ENCODE data around the gene HECTD1. TPM values are rescaled to one million over a fixed set of nuclear protein-coding genes. Genes with fewer than 3 reads are reported as not detected.
"Not testable (repeated sequence)": the region's sequence is repeated elsewhere in the genome, so short reads cannot be mapped to it uniquely, and the experiment has no call there.

HECTD1 gene
- total RNA-seq (100 to 1,000 TPM; 192 to 309 TPM), polyA plus RNA-seq (ENCODE audit: insufficient read length in 2 of 2) (100 to 1,000 TPM; 118 to 120 TPM)
- long read RNA-seq, donor 1, partial matches to known transcripts = 0 of 6 reads
- long read RNA-seq, donor 1, other reads (novel, unspliced or antisense) = 0 of 6 reads
- long read RNA-seq, donor 2, full-length matches to known transcripts = 2 of 2 reads
- long read RNA-seq, donor 2, partial matches to known transcripts = 0 of 2 reads
- long read RNA-seq, donor 2, other reads (novel, unspliced or antisense) = 0 of 2 reads
- long read RNA-seq, donor 3, partial matches to known transcripts = 0 of 2 reads
- long read RNA-seq, donor 3, other reads (novel, unspliced or antisense) = 0 of 2 reads
- long read RNA-seq, donor 4, partial matches to known transcripts = 18 of 23 reads
- long read RNA-seq, donor 4, other reads (novel, unspliced or antisense) = 0 of 23 reads

DNA sequence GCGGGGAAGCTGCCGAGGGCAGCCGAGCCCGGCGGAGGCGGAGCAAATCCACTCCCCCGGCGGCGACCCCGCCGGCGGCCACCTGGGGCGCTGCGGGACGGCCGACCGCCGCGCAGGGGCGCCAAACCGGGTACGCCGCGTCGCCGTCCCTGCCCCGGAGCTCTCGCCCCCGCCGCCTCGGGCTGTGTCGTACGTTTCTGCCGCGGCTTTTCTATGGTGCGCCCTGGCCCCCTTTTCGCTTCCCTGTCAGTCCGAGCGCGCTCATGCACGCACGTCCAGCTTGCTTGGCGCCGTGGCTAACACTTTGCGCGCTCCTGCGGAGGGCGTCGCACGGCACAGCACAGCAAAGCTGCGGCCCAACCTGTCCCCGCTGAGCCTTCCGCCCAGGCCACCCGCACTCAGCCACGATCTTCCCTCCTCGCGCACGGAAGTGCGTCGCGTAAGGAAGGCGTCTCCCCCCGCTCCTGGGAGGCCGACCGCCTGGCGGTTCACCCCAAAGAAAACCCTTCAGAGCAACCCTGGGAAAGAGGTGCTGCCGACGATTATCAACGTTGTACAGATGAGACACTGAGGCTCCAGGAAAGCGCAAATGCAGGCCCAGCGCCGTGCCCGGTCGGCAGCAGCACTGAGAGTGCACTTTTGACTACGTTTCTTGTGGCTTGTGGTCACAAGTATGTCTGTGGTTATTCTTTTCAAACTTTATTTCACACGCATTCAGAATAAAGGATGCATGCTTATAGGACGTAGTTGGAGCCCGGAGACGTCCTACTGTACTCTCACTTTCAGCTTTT is at the start of gene HECTD1:
Gene HECTD1, minus strand, starts transcription at position 39 of the 791 bp plus-strand sequence. CDS start 1,857 bp downstream, outside the sequence.
- H3K27ac ChIP-seq (ENCODE audit: low read depth, low read length) = peak within 1 kb of the TSS; percentile 100
- H3K4me1 ChIP-seq (ENCODE audit: control insufficient read depth, insufficient read depth, low read length) = peaks cover 11% of the 10 kb centered on the region
- peak; percentile 72 to 96 (median 86) for DNase-seq (ENCODE audit: low read depth in 4 of 6, low spot score in 6 of 6)
- no peaks in the 10 kb centered on the region for H3K27me3 ChIP-seq (ENCODE audit: control insufficient read depth, insufficient read depth, low read length)
- under 1% methylated on average over 74 of the region's 79 CpGs for WGBS (ENCODE audit: insufficient coverage)
- no peaks in the 10 kb centered on the region for H3K9me3 ChIP-seq (ENCODE audit: control insufficient read depth, insufficient read depth, low read length)
- H3K36me3 ChIP-seq (ENCODE audit: control insufficient read depth, insufficient read depth, low read length) = no peaks in the 10 kb centered on the region
- peak within 1 kb of the TSS; percentile 76 for H3K4me3 ChIP-seq (ENCODE audit: low read depth, low read length)

DNA sequence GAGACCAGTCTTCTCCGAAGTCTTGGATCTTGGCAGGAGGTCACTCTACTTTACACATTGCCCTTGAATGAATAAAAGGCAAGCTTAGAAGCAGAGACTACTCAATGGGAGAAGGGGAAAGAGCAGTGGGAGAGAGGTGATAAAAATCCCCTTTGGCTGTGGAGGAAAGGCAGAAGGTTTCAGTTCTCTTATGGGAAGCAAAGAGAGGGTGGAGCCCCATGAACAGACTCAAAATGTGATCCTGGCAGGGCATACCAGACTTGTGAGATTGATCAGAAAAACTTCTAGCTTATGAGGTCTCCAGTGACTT is 49.6 kb upstream of the HECTD1 start:
- DNase-seq (ENCODE audit: low read depth in 4 of 6, low spot score in 6 of 6) = no peak
- no CpG with 5 or more reads among the region's 1 CpG for WGBS (ENCODE audit: insufficient coverage)
- Histone ChIP-seq H3K27ac (ENCODE audit: low read depth, low read length) (no peak overlapping the region), H3K4me3 (ENCODE audit: low read depth, low read length) (no peak overlapping the region), H3K27me3 (ENCODE audit: control insufficient read depth, insufficient read depth, low read length) (no peaks in the 10 kb centered on the region), H3K4me1 (ENCODE audit: control insufficient read depth, insufficient read depth, low read length) (peaks cover 6% of the 10 kb centered on the region), H3K36me3 (ENCODE audit: control insufficient read depth, insufficient read depth, low read length) (no peaks in the 10 kb centered on the region), H3K9me3 (ENCODE audit: control insufficient read depth, insufficient read depth, low read length) (no peaks in the 10 kb centered on the region)

DNA sequence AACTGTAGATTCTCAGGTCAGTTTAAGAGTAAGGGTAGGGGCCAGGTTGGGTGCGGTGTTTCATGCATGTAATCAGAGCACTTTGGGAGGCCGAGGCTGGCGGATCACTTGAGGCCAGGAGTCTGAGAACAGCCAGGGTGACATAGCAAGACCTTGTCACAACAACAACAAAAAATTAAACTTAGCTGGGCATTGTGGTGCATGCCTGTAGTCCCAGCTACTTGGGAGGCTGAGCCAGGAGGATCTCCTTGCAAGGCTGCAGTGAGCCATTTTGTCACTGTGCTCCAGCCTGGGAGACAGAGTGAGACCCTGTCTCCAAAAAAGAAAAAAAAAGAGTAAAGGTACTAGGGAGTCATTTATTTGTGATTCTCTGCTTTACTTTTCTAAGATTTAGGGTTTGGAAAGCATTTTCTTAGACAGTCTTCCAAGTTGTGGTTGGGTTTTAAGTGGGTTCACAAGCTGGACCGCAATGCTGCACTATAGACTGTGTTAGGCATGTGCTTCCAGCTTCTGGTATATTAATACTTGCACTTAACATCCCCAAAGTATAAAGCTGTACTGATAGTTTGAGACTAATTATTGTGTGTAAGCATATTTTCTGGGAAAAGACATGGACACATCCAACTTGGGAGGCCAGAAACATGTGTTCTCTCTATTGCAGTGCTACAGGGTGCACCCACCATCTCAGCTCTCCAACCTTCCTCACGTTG is 49.1 kb upstream of the HECTD1 start:
- Histone ChIP-seq H3K27ac (ENCODE audit: low read depth, low read length) (no peak overlapping the region), H3K4me3 (ENCODE audit: low read depth, low read length) (no peak overlapping the region), H3K4me1 (ENCODE audit: control insufficient read depth, insufficient read depth, low read length) (peaks cover 4% of the 10 kb centered on the region), H3K36me3 (ENCODE audit: control insufficient read depth, insufficient read depth, low read length) (no peaks in the 10 kb centered on the region), H3K9me3 (ENCODE audit: control insufficient read depth, insufficient read depth, low read length) (no peaks in the 10 kb centered on the region), H3K27me3 (ENCODE audit: control insufficient read depth, insufficient read depth, low read length) (no peaks in the 10 kb centered on the region)
- 100% methylated on average over 2 of the region's 5 CpGs for WGBS (ENCODE audit: insufficient coverage)
- no peak for DNase-seq (ENCODE audit: low read depth in 4 of 6, low spot score in 6 of 6)

DNA sequence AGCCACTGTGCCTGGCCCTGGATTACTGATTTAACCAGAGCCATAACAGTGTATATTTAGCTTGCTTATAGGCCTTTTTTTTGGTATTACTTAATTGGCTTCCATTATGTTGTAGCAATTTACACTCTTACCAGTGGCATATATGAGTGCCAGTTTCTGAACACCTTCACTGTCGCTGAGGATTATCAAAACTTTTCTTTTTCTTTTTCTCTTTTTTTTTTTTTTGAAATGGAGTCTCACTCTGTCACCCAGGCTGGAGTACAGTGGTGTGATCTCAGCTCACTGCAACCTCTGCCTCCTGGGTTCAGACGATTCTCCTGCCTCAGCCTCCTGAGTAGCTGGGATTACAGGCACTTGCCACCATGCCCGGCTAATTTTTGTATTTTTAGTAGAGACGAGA is 48.3 kb upstream of the HECTD1 start:
- H3K9me3 ChIP-seq (ENCODE audit: control insufficient read depth, insufficient read depth, low read length); H3K4me1 ChIP-seq (ENCODE audit: control insufficient read depth, insufficient read depth, low read length); DNase-seq (ENCODE audit: low read depth in 4 of 6, low spot score in 6 of 6); H3K4me3 ChIP-seq (ENCODE audit: low read depth, low read length); H3K36me3 ChIP-seq (ENCODE audit: control insufficient read depth, insufficient read depth, low read length); H3K27me3 ChIP-seq (ENCODE audit: control insufficient read depth, insufficient read depth, low read length); H3K27ac ChIP-seq (ENCODE audit: low read depth, low read length): not testable (repeated sequence)
- WGBS (ENCODE audit: insufficient coverage) = 100% methylated on average over 1 of the region's 4 CpGs

DNA sequence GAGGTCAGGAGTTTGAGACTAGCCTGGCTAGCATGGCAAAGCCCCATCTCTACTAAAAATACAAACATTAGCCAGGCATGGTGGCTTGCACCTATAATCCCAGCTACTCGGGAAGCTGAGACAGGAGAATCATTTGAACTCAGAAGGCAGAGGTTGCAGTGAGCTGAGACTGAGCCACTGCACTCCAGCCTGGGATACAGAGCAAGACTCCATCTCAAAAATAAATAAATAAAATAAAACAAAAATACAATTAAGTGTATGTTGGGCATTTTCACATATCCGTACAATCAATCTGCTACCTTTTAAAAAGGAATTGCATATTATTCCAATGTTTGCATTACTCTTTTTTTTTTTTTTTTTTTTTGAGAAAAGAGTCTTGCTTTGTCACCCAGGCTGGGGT is 47.7 kb upstream of the HECTD1 start:
- Histone ChIP-seq H3K4me3 (ENCODE audit: low read depth, low read length) (no peak overlapping the region), H3K27me3 (ENCODE audit: control insufficient read depth, insufficient read depth, low read length) (no peaks in the 10 kb centered on the region), H3K9me3 (ENCODE audit: control insufficient read depth, insufficient read depth, low read length) (no peaks in the 10 kb centered on the region), H3K27ac (ENCODE audit: low read depth, low read length) (no peak overlapping the region), H3K4me1 (ENCODE audit: control insufficient read depth, insufficient read depth, low read length) (no peaks in the 10 kb centered on the region), H3K36me3 (ENCODE audit: control insufficient read depth, insufficient read depth, low read length) (no peaks in the 10 kb centered on the region)
- WGBS (ENCODE audit: insufficient coverage) = 83% methylated on average over 1 of the region's 2 CpGs
- DNase-seq (ENCODE audit: low read depth in 4 of 6, low spot score in 6 of 6) = no peak

DNA sequence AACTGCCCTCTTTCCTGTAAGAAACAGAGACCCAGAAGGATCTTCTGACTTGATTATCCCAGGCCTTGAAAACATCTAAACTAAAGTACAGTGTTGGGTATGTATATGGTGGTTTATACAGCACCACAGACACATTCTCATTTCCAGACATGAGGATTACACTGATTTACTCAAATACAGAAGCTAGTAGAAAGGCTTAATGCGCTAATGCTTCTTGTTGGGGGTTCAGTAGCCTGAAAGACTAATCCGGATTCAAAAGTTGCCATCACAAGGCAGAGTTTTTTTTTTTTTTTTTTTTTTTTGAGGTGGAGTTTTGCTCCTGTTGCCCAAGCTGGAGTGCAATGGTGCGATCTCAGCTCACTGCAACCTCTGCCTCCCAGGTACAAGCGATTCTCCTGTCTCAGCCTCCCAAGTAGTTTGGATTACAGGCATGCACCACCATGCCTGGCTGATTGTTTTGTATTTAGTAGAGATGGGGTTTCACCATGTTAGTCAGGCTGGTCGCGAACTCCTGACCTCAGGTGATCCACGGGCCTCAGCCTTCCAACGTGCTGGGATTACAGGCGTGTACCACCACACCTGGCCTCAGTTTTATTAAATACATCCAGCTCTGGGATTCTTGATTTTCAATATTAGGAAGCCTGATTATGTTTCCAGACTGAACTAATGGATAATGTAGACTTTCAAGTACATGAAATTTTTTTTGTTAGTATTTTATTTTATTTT is 46.3 kb upstream of the HECTD1 start:
- no peaks in the 10 kb centered on the region for H3K9me3 ChIP-seq (ENCODE audit: control insufficient read depth, insufficient read depth, low read length)
- no peaks in the 10 kb centered on the region for H3K4me1 ChIP-seq (ENCODE audit: control insufficient read depth, insufficient read depth, low read length)
- H3K27ac ChIP-seq (ENCODE audit: low read depth, low read length) = no peak overlapping the region
- no peak for DNase-seq (ENCODE audit: low read depth in 4 of 6, low spot score in 6 of 6)
- H3K27me3 ChIP-seq (ENCODE audit: control insufficient read depth, insufficient read depth, low read length) = no peaks in the 10 kb centered on the region
- 95% methylated on average over 5 of the region's 9 CpGs for WGBS (ENCODE audit: insufficient coverage)
- H3K4me3 ChIP-seq (ENCODE audit: low read depth, low read length) = no peak overlapping the region
- no peaks in the 10 kb centered on the region for H3K36me3 ChIP-seq (ENCODE audit: control insufficient read depth, insufficient read depth, low read length)

DNA sequence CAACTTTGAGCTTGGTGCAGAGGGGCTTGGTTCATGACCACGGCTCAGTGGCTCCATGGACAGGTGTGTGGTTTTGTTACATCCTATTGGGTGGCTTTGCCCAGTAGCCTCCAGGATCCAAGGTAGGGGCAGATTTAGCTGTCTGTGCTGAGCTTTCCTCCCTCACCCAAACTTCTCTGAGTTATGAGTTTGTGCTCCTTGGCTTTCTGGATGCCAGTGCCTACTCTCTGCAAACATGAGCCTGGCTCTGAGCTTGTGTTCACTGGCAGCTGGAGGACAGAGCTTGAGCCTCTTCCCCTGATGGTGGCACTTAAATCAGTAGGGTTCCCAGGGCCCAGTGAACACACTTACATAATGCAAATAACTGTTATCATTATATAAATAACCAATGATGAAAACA is 45.3 kb upstream of the HECTD1 start:
- no peaks in the 10 kb centered on the region for H3K4me1 ChIP-seq (ENCODE audit: control insufficient read depth, insufficient read depth, low read length)
- no peak overlapping the region for H3K4me3 ChIP-seq (ENCODE audit: low read depth, low read length)
- no peak overlapping the region for H3K27ac ChIP-seq (ENCODE audit: low read depth, low read length)
- 100% methylated on average over 1 of the region's 1 CpG for WGBS (ENCODE audit: insufficient coverage)
- no peak for DNase-seq (ENCODE audit: low read depth in 4 of 6, low spot score in 6 of 6)
- no peaks in the 10 kb centered on the region for H3K27me3 ChIP-seq (ENCODE audit: control insufficient read depth, insufficient read depth, low read length)
- no peaks in the 10 kb centered on the region for H3K36me3 ChIP-seq (ENCODE audit: control insufficient read depth, insufficient read depth, low read length)
- no peaks in the 10 kb centered on the region for H3K9me3 ChIP-seq (ENCODE audit: control insufficient read depth, insufficient read depth, low read length)

DNA sequence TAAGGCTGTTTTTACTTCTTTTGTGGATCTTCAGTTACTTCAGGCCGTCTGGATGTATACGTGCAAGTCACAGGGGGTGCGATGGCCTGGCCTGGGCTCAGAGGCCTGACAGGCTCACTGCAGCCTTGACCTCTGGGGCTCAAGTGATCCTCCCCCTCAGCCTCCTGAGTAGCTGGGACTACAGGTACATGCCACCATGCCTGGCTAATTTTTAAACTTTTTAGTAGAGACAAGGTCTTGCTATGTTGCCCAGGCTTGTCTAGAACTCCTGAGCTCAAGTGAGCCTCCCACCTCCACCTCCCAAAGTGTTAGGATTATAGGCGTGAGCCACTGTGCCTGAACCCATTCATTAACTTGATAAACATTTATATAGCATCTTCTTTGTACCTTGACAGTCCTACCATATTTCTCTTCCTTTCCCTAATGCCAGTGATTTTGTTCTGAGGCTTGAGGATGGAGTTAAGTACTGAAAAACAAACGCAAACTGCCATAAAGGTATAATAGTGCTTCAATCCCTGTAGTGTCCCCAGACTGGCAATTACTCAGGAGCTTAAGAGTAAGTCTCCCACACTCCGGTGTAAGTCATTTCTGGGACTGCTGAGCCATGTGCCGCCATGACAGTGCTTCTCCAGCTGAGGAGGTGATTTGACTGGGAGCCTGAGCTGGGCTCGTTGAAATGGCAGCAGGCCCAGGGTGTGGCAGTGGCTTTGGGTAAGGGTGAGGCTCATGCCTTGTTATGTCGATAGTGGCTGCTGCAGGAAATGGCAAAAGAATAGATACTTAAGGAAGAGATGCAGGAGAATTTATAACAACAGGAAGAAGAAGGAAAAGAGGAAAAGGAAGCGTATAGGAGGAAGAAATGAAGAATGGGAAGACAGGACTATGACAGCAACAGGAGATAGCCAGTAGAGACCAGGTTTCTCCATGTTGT is 43.7 kb upstream of the HECTD1 start:
- H3K4me1 ChIP-seq (ENCODE audit: control insufficient read depth, insufficient read depth, low read length) = no peaks in the 10 kb centered on the region
- no peak for DNase-seq (ENCODE audit: low read depth in 4 of 6, low spot score in 6 of 6)
- 85% methylated on average over 6 of the region's 10 CpGs for WGBS (ENCODE audit: insufficient coverage)
- H3K27me3 ChIP-seq (ENCODE audit: control insufficient read depth, insufficient read depth, low read length) = no peaks in the 10 kb centered on the region
- H3K27ac ChIP-seq (ENCODE audit: low read depth, low read length) = no peak overlapping the region
- H3K36me3 ChIP-seq (ENCODE audit: control insufficient read depth, insufficient read depth, low read length) = no peaks in the 10 kb centered on the region
- no peak overlapping the region for H3K4me3 ChIP-seq (ENCODE audit: low read depth, low read length)
- no peaks in the 10 kb centered on the region for H3K9me3 ChIP-seq (ENCODE audit: control insufficient read depth, insufficient read depth, low read length)
